C1 segment of cervical spinal cord (tissue), 14 donors: Measurements from ENCODE around the gene MOSPD2.

ENCODE experiments used
- DNase-seq, 14 donors: peaks; one replicate each; lab custom pipeline; 2025; lab: John Stamatoyannopoulos, UW

Gene MOSPD2

DNA sequence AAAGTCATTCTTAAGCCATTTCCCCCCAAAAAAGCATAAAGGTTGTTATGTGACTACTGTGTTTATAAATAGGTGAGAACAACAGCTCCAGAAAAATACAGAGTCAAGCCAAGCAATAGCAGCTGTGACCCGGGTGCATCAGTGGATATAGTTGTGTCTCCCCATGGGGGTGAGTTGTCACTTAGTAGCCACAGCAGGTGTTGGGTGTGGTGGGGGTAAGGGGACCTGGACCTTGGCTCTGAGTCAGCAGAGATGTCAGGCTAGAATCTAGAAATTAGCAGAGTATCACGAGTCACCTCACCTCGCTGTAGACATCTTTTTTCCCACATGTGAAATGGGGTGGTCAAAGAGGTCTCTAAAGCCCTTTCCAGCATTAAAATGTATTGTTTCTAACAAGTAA is 42.4 kb downstream of the MOSPD2 start:
- DNase-seq: no peak

DNA sequence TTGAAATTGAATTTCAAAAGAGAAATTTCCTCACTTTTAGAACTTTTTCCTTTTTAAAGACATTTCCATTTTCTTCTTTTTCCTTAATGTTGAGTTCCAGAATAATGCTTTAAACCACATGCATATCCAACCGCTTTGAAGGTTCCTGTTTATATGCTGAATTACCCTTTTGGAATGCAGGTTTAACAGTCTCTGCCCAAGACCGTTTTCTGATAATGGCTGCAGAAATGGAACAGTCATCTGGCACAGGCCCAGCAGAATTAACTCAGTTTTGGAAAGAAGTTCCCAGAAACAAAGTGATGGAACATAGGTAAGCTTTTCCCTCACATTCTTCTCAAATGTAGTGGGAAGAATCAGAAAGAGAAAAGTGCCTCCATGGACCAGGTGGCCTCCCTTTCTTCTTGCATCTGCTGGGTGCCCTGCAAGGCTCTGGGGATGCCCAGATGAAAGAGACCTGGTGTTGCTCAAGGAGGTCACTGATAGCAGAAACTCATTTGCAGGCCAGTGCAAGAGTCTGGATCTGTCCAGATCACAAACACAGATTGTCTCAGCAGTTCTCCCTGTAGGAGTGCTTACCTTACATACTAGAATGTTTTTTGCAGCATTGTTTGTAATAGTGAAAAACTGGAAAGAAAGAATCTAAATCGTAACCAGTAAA is 42.9 kb downstream of the MOSPD2 start:
- DNase-seq: no peak

DNA sequence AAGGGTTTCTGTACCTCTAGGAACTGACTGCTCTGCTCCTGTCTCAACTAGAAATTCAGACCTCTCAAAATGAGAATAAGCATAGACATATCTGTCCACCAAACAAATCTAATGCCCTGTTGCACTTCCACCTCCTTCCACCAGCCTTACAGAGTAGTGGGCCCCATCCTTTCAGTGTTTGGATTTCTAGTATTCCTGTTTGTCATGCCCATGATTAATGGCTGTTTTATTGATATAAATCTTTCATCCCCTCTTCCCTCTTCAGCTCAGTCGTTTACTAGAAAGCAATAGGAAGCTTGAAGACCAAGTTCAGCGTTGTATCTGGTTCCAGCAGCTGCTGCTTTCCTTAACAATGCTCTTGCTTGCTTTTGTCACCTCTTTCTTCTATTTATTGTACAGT is 46.2 kb downstream of the MOSPD2 start:
- no peak for DNase-seq

DNA sequence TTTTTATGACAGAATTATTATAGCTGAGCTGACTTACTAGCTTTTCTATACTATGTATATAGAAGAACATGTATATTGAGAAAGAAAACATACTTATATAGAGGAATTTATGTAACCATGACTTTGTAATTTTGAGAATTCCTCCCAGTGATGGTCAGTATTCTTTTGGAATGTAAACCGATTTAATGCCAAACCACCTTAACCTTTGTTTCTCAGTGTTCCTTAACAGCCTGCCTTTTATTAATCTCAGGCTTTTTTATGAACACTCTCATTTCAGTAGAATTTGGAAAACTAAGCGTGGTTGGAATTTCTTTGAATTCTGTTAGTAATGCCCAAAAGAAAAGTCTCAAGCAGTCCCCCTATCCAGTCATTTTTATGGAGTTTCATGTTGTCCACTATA is 47.0 kb downstream of the MOSPD2 start:
- DNase-seq: no peak

DNA sequence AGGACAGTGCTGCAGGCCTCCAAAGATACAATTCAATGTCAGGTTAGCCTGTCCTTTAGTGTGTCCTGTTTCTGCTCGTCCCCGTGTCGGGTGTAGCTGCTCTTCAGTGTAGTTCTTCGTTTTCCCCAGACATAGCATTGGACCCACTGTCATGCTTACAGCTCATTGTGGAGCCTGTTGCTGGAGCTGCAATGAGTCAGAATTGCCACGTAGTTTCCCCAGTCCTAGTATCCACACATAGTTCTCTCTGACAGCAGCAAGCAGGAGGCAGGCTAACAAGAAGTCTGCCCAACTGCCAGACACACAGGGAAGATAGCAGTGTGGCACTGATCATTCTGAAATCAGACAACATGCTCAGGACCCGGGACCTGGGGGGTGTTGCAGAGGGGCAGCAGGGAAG is 49.2 kb downstream of the MOSPD2 start:
- DNase-seq: no peak

DNA sequence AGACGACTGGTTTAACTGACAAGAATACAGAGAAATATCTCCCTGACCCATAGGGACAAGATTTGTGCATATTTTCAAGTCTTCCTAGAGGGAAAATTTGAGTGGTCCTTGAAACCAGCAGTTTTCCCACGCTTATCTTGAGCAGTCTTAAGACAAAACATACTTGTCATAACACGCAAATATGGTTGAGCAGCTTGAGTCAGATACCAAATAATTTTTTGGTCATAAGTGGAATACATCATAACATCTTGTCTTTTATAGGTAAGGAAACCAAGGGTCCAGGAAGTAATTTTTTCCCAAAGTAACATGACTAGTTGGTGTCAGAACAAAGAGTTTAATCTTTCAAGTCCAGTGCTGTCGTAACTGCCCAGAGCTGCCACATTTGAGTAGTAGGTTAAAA is 50.5 kb downstream of the MOSPD2 start:
- DNase-seq: no peak

DNA sequence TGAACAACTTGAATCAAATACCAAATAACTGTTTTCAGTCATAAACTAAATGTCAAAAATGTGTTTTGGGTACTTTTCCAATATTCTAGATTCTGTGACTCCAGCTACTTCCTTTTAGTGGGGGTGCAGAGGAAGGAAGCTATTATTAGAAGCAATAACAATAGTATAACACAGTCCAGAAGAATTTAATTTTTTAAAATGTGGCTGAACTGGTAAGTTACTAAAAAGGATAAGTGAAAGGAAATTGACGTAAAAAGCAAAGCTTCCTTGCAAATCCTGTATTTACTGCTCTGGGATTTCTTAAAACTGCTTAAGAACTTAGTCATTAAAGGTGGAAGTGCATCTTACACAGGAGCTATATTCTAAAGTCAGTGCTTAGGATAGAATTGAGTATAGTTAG is 53.2 kb downstream of the MOSPD2 start:
- DNase-seq: no peak

DNA sequence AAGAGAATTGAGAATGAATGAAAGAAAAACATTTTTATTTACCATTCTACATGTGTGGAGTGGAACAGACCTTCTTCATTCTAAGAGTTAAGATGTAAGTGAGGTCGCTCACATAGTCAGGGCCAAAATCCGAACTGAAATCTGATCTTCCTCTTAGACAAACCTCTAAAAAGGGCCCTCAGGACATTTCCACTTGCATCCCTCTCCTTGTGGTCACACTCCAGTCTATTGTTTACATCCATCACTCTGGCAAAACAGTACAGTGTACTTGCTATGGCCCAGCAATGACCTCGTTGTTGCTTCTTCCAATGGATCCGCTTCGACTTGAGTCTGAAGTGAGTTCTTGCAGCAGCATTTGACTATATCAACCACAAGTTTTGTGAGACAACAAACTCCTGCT is 54.2 kb downstream of the MOSPD2 start:
- DNase-seq: no peak

DNA sequence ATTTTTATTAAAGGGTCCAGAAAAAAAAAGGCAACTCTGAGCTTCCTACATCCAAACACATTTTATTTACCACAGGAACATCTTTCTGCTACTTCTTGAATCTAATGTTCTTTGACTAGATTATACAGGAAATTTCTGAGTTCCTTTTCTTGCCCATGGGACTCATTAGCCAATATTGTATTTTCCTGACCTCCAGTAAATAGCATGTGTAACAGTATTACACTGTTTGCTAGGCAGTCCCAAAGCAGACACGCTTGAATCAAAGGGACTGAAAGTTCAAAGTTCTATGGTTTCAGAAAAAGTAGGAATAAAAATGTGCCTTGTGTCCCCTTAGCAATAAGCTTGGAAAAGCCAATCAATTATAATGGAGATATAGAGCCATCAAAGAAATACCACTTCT is 57.4 kb downstream of the MOSPD2 start:
- no peak for DNase-seq

DNA sequence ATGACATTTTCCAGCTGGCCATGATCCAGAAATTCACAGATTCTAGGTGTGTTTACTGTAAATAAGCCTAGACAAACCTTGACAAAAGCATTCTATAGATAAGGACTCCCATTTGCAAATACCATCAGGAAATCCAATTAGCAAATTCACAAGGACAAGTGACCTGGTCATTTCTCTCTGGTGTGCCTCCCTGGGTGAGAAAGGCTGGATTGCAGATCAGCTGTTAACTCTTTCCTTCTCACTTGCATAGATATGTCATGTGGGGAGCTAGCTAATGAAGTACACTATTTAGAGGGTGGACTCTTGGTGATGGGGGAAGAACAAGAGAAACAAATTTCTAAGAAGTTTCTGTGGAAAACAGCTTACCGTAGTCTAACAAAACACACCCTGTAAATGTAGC is 58.9 kb downstream of the MOSPD2 start:
- no peak for DNase-seq

DNA sequence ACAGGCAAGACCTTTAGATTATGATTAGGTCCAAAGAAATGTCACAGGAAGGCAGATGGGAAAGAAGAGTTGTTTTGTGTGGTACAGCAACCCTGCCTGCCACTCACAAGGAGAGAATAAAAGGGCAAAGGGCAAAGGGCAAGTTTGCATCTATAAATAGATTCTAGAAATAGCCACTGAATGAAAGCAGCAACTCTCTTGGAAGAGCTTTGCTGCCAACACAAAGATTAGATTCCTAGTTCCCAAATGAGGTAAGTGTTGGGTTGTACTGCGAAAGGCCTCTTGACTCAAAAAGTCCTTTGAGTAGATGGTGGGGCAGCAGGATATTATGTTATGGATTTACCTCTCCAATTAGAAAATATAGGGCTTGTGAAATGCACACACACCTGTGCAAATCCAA is 61.2 kb downstream of the MOSPD2 start:
- DNase-seq: no peak

DNA sequence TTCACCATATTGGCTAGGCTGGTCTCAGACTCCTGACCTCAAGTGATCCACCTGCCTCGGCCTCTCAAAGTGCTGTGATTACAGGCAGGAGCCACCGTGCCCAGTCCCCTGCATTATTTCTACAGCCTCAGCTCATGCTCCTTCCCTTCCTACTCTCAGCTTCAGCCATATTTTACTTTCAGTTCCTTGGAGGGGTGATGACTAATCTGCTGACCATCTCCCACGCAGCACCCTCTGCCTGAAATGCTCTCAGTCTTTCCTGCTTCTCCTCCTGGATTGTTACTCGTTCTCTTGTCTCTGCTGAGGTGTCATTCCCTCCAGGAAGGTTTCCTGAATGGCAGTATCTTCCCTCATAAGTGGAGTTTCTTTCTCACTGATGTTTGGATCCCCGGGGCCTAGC is 63.3 kb downstream of the MOSPD2 start:
- DNase-seq: no peak

DNA sequence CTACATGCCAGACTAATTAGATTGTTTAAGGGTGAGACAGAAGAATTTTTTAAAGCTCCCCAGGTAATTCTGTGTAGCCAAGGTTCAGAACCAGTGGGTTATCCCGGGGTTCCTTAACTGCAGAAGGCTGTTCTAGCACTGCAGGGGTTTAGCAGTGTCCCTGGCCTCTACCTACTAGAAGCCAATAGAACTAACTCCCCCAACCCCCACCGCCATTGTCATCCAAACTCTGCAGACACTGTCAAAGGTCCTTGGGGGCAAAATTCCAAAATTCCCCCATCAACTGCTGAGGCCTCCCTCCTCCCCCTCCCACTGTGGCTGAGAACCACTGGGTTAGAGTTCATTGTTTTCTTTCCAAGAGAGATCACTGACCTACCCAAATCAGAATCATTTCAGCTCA is 66.4 kb downstream of the MOSPD2 start:
- DNase-seq: no peak

DNA sequence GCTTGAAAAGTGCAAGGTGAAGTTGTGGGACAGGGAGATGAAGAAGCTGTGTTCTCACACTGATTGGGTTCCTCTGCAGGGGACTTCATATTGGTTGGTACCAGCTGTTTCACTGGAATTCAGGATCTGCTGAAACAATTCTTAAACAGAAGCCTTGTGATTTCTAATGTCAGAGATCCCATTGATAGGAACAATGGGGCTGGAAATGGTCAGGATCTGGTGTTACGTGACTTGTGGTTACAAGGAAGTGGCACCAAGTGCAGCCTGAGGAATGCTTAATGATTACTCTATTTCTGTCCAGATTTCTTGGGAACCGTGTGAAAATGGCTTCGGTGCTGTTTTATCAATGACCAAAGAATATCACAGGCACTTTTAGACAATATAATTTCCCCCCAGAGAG is 68.1 kb downstream of the MOSPD2 start:
- DNase-seq: no peak

DNA sequence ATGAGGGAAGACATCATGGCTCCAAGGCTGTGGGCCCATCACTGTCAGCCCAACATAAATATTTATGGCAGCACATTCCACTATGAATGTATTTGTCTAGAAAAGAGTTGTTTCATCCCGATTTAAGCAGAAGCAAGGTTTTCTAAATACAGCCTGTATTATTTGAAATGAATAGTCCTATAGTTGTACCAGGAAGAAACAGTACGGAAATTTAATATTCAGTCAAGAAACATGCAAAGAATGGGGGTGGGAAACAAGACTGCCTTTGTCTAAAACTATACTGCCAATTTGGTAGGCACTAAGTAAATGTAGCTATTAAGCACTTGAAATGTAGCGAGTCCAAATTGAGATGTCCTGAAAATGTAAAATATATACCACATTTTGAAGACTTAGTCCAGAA is 69.1 kb downstream of the MOSPD2 start:
- DNase-seq: no peak

DNA sequence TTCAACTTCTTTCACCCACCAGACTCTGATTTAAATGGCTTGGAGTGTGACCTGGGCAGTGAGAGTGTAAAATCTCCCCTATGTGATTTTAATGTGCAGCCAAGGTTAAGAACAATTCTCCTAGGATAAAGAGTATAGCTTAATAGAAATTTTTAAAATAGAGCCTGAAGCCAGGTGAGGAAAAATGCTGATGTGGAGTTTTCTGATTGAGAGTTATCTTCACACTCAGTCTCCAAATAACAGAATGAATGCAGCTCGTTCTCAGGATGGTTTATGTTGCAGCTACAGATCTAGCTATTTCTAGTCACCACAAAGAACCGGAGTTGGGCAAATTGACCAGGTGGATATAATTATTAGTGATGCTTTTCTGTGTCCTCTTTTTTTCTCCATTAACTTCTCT is 70.7 kb downstream of the MOSPD2 start:
- no peak for DNase-seq

DNA sequence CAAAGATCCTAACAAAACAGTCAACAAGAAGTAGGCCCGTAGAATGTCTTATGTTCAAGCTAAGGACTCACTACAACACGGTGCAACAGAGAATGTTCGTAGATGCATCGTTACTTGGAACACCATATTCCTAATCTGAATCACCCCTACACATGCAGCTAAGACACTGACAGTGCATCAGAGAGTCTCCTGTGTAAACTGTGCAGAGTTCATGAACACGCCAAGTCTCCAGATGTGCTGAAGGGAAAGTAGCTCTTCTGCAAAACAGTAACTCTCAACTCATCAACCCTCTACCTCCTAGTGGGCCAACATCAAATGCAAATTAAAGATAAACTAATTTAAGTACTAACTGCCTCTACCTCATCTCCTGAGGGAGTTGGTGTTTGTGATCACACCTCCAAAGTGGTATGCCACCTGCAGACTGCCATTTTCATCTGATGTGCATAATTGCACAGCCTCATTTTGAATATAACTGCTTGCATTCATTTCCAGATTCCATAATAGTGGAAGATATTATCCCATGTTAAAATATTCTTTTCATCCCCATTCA is 73.5 kb downstream of the MOSPD2 start:
- no peak for DNase-seq

DNA sequence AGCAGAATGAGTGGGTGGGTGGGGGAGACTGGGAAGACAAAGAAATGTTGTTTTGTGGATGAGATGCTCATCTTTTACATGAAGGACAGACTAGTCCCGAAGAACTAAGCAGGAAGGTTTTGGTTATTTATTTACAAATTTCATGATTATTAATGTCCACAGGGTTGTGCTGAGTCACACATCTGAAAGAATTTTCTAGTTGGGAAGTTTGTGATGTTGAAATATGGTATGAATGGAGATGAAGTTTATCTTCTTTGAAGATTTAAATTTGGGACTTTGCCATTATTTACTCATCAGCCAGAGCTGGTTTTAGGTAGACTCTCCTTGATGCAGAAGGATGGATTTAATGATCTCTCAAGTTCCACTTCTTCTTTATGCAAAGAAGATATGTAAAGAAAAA is 75.5 kb downstream of the MOSPD2 start:
- DNase-seq: no peak

DNA sequence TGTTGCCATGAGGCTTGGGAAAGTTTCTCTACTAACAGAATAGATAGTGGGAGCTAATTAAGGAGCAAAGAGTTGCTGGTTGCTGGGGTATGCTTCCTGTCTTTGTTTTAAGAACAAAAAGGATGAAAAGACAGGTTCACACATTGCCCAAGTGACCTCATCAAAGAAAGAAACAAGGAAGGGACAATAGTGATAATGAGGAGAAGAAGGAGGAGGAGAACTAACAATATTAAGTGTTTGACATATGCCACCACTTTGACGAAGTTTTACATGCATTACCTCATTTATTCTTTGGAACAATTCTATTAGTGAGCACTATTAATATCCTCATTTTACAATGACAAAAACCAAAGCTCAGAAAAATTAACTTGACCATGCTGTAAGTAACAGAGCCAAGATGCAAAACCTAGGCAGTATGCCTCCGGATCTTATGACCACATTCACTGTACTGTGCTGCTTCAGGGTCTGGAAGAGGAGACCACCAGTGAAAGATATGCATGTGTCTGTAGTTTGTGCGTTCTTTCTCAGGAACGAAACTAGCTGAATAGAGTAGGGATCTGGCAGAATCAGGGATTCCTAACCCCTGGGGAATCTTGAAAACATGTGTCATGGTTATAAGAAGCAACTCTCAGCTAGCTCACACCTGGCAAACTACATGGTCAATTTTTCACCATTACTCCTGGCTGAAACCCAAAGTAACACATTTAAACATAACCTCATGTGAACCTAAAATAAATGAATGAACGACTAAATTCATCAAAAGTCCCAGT is 83.8 kb downstream of the MOSPD2 start:
- DNase-seq: no peak

DNA sequence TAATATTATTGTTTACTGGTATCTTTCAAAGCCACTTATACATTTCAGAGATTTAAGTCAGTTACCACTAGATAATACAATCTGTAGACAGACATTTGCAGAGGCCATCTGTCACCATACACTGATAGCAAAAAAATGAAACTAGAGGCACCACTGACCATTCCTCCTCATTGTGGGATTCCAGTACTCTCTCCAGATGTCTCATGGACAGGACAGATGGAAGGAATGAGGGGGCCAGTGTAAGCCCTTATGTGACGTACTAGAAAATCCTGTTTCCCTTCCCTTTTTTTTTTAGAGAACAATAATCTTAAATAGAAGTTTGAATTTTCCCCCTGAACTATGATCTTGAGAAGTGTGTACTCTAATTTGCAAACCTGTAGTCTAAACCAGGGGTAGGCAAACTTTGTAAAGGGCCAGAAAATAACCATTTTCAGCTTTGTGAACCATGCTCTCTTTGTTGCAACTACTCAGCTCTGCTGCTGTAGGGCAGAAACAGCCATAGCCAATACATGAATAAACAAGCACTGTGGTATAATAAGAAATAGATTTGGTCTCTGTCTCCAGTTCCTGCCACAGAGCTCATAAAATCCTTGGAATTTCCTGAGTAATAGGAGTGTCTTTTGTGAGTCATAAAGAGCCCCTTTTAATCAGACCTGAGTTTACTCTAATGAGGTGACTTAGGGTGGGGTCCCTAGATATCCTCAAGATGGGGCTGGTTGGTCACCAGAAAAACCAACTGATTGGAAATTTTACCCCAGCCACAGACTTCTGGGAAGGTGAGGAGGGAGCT is 90.4 kb downstream of the MOSPD2 start:
- DNase-seq: no peak

DNA sequence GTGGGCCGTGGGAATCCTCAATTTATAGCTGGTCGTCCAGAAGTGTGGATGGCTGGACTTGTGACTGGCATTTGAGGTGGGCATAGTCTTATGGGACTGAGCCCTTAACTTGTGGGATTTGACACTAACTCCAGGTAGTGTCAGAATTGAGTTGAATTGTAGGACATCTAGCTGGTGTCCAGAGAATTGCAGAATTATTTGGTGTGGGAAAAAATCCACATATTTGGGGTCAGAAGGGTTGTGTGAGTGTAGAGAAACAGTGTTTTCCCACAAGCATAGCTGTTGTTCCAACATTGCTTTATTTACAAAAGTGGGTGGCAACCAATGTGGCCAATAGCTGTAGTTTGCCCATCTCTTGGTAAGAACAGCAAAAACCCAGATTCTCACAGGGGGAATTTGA is 91.3 kb downstream of the MOSPD2 start:
- no peak for DNase-seq
